Glutamatergic neuron (in vitro differentiated cells): ENCODE data around the gene PDE2A. TPM values are rescaled to one million over a fixed set of nuclear protein-coding genes. Genes with fewer than 3 reads are reported as not detected.

ENCODE experiments used
- DNase-seq: peaks from one replicate; pipeline ENCODE4 v3.0.0; 2022
- H3K27ac Mint-ChIP-seq: one replicate; pipeline ENCODE4 v1.8.0; 2020; ENCODE audit warnings: mild to moderate bottlenecking, mixed read lengths, inconsistent platforms; ENCODE audit not compliant: unreplicated experiment
- H3K27me3 Mint-ChIP-seq: one replicate; pipeline ENCODE4 v1.8.0; 2020; ENCODE audit warnings: mild to moderate bottlenecking, moderate library complexity, mixed read lengths, inconsistent platforms; ENCODE audit not compliant: unreplicated experiment
- H3K36me3 Mint-ChIP-seq: one replicate; pipeline ENCODE4 v1.8.0; 2020; ENCODE audit warnings: mild to moderate bottlenecking, mixed read lengths, inconsistent platforms; ENCODE audit not compliant: unreplicated experiment
- H3K4me1 Mint-ChIP-seq: one replicate; pipeline ENCODE4 v1.8.0; 2020; ENCODE audit warnings: mild to moderate bottlenecking, low read depth, mixed read lengths, inconsistent platforms; ENCODE audit not compliant: unreplicated experiment
- H3K4me3 Mint-ChIP-seq: one replicate; pipeline ENCODE4 v1.8.0; 2020; ENCODE audit warnings: mild to moderate bottlenecking, mixed read lengths, inconsistent platforms; ENCODE audit not compliant: unreplicated experiment
- H3K9me3 Mint-ChIP-seq: one replicate; pipeline ENCODE4 v1.8.0; 2020; ENCODE audit warnings: mild to moderate bottlenecking, moderate library complexity, mixed read lengths, inconsistent platforms; ENCODE audit not compliant: unreplicated experiment
- CTCF ChIP-seq: fragments of 200-600 bp; sonication (generic); IDR thresholded peaks from one replicate; pipeline ENCODE4 v1.5.0; 2021; ENCODE audit not compliant: partially characterized antibody, unreplicated experiment
- total RNA-seq: library from RNA; stranded (reverse); fragmentation: NEBNext Ultra II Directional; extraction: Animal tissue kit (Norgen Biotek cat#: 25700); gene quantifications from one replicate; pipeline ENCODE4 v1.2.1, GENCODE V29; 2021; ENCODE audit not compliant: unreplicated experiment

Gene PDE2A
- total RNA-seq, 1 donor from 2014 or later = 16.9 TPM

- H3K4me3 Mint-ChIP-seq = no peak overlapping the region
- peaks cover 4% of the 10 kb centered on the region for H3K27me3 Mint-ChIP-seq
- peaks cover 10% of the 10 kb centered on the region for H3K4me1 Mint-ChIP-seq
- no peak for DNase-seq
- peaks cover 3% of the 10 kb centered on the region for H3K9me3 Mint-ChIP-seq
- H3K36me3 Mint-ChIP-seq = no peaks in the 10 kb centered on the region
- no peak for TF ChIP-seq CTCF
- H3K27ac Mint-ChIP-seq = no peak overlapping the region
These were observed 60.2 kb downstream of the PDE2A start for GRCh38 chr11:72613977-72614376.

GRCh38 chr11:72613450-72613849 is 60.8 kb downstream of the PDE2A start:
- Mint-ChIP-seq H3K4me3 (no peak overlapping the region), H3K9me3 (peaks cover 3% of the 10 kb centered on the region), H3K4me1 (peaks cover 10% of the 10 kb centered on the region), H3K27ac (no peak overlapping the region), H3K27me3 (peaks cover 4% of the 10 kb centered on the region), H3K36me3 (no peaks in the 10 kb centered on the region)
- DNase-seq = no peak
- TF ChIP-seq CTCF = no peak

GRCh38 chr11:72609476-72609875 is 64.7 kb downstream of the PDE2A start:
- H3K4me3 Mint-ChIP-seq = no peak overlapping the region
- H3K9me3 Mint-ChIP-seq = peaks cover 2% of the 10 kb centered on the region
- no peaks in the 10 kb centered on the region for H3K36me3 Mint-ChIP-seq
- peaks cover 4% of the 10 kb centered on the region for H3K27me3 Mint-ChIP-seq
- TF ChIP-seq CTCF = no peak
- no peak for DNase-seq
- H3K27ac Mint-ChIP-seq = no peak overlapping the region
- H3K4me1 Mint-ChIP-seq = no peaks in the 10 kb centered on the region

- DNase-seq = no peak
- H3K4me1 Mint-ChIP-seq = no peaks in the 10 kb centered on the region
- peak; percentile 62 for TF ChIP-seq CTCF
- H3K4me3 Mint-ChIP-seq = no peak overlapping the region
- no peak overlapping the region for H3K27ac Mint-ChIP-seq
- peaks cover 2% of the 10 kb centered on the region for H3K9me3 Mint-ChIP-seq
- H3K27me3 Mint-ChIP-seq = peaks cover 4% of the 10 kb centered on the region
- H3K36me3 Mint-ChIP-seq = no peaks in the 10 kb centered on the region
These were observed 65.2 kb downstream of the PDE2A start for GRCh38 chr11:72609045-72609444.

- no peak for TF ChIP-seq CTCF
- H3K27me3 Mint-ChIP-seq = peaks cover 5% of the 10 kb centered on the region
- no peak overlapping the region for H3K27ac Mint-ChIP-seq
- H3K36me3 Mint-ChIP-seq = no peaks in the 10 kb centered on the region
- no peak overlapping the region for H3K4me3 Mint-ChIP-seq
- no peak for DNase-seq
- no peaks in the 10 kb centered on the region for H3K4me1 Mint-ChIP-seq
- peaks cover 2% of the 10 kb centered on the region for H3K9me3 Mint-ChIP-seq
These were observed 66.7 kb downstream of the PDE2A start for GRCh38 chr11:72607496-72607895.
